Uterus (tissue), 2 donors: ENCODE results near the gene LCT.

ENCODE experiments used
- CTCF ChIP-seq, 4 experiments: fragments of 200-600 bp in 2 of 4; fragments of 450-650 bp in 2 of 4; sonication (generic) in 2 of 4; IDR thresholded peaks; one replicate each; pipeline ENCODE4 v1.5.1; 2016 to 2019; ENCODE audit warnings: antibody characterized with exemption in 4 of 4, mild to moderate bottlenecking in 2 of 4, moderate library complexity in 1 of 4
- POLR2A ChIP-seq, 2 donors: fragments of 450-650 bp; IDR thresholded peaks; one replicate each; pipeline ENCODE4 v1.6.1; 2016; ENCODE audit warnings: antibody characterized with exemption in 2 of 2, mild to moderate bottlenecking in 1 of 2, moderate library complexity in 1 of 2

GRCh38 chr2:135744760-135745314 is 92.1 kb downstream of the LCT start:
- no peak for TF ChIP-seq CTCF (IDR thresholded peaks at IDR 0.05)
- no peak for TF ChIP-seq POLR2A (IDR thresholded peaks at IDR 0.05)
